Limb (tissue), 2 donors: ENCODE measurements around the gene KRTAP12-4.
"Not testable (repeated sequence)": the region's sequence is repeated elsewhere in the genome, so short reads cannot be mapped to it uniquely, and the experiment has no call there.

ENCODE experiments used
- DNase-seq, 2 donors: peaks; one replicate each; pipeline ENCODE4 v3.0.0-alpha.2; 2016; ENCODE audit errors: extremely low spot score in 2 of 2

The KRTAP12-4 gene

DNA sequence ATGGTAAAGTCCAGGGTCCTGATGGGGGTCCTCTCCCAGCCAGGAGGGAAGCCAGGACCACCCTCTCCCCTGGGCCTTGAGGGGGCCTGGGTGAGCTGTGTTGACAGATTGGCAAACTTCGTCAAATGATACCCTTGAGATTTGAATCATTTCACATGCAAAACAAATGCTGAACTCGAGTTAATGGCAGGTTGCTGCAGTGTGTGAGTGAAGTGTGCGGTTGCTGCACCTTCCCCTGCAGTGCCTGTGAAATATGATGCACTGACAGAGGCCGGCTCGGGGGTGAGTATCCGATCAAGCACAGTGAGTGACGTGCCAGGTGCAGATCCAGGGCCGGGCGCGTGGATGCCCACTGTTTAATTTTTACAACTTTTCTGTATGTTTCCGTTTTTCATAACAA is 33.2 kb upstream of the KRTAP12-4 start:
- DNase-seq: peak in 1 of 2 donors; percentile 5

DNA sequence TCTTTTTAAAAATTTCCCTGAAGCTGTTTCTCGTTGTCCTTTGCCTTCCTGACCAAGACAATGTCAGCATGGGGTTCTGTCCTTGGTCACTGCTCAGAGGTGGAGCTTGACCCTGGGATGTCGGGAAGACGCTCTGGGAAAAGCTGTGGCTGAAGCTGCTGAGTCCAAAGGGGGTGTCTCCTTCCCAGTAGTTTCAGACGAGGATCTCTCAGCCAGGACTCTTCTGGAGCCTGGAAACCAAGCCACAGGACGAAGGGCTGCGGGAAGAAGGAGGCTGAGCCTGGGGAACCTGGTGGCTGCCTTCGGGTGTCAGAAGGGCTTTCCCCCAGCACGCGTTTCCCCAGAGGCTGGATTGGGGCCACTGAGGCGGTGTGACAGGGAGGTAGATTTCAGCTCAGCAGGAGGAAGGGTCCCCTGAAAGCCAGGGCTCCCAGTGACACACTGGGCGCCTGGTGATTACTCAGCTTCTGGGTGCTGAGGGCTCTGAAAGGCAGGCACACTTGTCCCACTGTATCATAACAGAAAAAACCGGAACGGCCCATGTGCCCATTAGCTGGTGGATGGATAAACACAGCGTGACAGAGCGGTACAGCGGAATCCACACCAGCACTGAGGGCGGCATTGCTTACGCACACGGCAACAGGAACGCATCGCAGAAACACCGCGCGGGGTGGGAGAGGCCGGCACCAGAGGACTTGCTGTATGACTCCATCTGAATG is 32.5 kb upstream of the KRTAP12-4 start:
- no peak for DNase-seq

DNA sequence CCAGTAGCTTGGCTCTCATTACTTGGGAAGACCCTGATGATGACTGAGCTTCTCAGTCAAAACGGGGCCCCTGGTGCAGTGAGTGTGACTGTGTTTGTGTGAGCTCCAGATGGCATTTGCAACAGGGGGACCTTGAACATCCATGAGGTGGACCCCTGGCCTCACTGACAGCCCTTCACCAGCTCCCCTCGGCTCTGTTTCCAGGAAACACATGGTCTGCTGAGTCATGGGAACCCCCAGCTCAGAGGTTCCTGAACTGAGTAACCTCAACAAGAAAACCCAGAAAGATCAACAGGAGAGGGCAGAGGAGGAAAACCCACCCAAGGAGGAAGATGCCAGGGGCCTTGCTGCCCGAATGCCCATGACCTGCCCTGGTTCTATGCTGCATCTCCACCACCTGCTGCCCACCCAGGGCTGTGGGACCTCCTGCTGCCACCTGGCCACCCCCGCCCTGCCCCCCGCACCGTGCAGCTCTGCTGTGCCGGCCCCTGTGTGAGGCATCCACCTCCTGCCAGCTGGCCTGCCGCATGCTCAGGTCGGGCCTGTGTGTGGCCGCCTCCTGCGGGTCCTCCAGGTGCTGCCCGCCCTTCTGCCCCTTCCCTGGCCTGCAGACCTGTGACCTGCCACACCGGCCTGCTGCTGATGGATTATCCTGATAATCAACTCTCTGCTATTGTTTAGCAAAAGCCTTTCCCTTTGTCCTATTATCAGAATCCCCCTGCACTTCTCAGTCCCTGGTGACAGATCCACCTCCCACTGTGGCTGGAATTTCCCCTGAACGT is 31.7 kb upstream of the KRTAP12-4 start:
- DNase-seq: no peak

DNA sequence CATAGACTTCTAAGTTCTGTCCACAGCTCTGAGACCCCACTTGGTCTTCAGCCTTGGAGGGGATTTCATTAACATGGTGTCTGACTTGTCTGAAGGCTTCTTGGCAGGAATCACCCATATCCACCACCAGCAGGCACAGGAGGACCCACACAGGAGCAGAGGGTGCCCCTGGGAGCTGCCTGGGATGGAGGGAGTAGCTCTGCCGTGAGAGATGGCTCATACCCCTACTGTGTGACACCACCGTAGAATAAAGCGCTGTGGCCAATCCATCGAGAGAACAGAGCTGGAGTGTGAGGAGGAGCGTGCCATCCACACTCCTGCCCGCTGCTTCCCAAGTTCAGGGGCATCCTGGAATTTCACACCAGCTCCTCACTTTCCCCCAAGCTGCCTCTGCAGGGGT is 30.6 kb upstream of the KRTAP12-4 start:
- not testable (repeated sequence) for DNase-seq

DNA sequence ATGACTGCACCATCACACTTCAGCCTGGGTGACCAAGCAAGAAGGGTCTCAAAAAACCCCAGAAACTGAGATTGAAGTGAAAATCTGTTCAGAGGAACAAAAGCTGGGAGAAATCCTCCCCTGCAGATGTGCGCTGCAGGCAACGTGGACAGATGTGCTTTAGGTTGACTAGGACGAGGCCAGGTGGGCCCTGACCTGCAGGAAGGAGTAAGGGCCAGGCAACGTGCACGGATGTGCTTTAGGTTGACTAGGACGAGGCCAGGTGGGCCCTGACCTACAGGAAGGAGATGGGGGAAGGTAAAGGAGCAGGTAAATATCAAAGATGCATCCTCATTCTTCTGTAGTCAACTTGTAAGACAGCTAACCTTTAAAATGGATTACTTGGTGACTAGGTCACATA is 30.0 kb upstream of the KRTAP12-4 start:
- DNase-seq: no peak

DNA sequence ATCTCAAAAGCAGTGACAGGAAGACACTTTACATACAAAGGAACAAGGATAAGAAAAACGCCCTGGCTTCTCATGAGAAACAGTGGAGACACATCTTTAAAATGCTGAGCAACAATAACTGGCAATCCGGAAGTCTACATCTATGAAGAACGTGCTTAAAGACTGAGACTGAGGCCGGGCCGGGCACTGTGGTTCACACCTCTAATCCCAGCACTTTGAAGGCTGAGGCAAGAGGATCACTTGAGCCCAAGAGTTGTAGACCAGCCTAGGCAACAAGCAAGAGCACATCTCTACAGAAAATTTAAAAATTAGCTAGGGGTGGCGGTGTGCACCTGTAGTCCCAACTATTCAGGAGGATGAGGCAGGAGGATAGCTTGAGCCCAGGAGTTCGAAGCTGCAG is 29.6 kb upstream of the KRTAP12-4 start:
- DNase-seq: no peak

DNA sequence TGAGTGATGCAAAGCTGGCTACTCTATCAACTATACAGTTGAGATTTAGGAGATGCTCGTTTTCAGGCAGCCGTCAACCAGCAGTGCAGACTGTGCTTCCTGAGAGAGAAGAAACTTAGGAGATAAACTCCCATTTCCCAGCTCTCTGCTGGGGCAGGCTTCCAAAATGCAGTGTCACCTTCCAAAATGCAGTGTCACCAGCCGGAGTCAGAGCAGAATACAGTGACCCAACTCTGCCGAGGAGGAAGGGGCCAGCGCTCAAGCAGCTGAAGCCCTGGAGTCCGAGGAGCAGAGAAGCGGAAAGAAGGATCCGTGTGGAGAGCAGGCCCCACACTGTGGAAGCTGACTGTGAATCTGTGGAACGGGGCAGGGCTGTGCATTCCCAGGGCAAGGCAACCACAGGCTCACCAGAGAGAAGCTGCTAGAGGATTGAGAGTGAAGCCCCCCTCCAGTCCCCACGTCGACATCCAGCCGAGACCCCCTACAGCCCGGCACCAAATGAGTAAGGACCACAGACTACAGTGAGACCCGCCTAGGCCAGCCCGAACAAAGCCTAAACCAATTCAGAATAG is 28.2 kb upstream of the KRTAP12-4 start:
- DNase-seq: no peak

DNA sequence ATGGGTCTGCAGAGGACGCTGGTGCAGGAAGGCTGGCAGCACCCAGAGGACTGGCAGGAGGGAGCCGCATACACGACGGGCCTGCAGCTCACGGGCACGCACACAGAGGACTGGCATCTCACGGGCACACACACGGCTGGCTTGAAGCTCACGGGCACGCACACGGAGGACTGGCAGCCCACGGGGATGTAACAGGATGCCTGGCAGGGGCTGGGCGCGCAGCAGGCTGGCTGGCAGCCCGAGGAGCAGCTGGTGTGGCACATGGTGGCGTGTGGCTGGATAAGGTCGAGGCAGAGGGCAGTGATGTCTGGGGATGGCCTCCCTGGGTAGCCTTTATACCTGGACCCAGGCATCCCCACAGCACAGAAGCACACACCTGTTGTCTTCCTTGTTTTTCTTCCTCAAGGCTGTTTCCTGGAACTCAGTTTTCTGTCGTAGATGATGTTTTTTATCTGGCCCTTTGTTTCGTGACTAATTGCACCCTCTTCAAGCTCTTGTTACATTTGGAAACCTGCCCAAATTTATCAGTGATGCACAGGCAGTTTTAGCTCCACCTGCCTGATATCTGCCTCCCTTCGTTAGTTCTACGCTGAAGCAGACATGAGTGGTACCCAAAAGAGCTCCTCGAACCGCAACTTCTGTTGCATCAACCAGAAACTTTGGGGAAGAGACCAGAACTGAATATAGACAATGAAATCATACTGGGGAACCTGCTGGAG is 27.6 kb upstream of the KRTAP12-4 start, which contains the start of gene KRTAP12-1:
KRTAP12-1 (minus strand) TSS at position 303 of the 719 bp plus-strand sequence; CDS start at position 263, 40 bp downstream.
- no peak for DNase-seq

DNA sequence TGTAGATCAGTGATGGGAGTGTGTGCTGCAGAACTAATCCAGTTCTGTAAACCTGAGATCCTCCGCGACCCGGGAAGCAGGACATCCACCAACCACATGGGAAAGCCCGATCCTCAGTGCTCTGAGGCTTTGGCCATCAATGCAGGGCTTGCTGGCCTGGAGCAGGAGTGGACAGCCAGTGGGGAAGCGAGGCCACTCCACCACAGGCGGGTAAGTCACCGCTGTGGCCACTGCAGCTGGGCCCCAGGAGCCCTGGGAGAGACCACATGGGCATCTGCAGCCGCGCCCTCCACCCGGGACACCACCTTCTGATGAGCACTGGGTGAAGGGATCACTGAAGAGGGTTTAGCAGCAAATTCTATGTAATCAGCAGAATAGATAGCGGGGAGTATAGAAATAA is 26.7 kb upstream of the KRTAP12-4 start:
- DNase-seq: no peak

DNA sequence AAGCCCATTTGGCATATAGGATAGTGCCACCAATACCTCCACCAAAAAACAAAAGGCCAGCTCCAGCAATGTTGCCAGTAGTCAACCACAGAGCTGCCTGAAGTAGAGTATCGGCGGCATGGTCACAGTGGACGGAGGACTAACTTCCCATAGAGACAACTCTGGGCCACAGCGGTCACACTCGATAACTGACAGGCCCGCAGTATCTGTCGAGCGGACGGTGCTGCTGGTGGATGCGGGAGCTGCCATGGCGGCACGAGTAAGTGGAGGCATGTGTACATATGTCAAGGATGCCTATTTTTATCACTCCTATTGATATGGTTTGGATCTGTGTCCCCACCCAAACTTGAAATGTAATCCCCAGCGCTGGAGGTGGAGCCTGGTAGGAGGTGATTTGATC is 23.4 kb upstream of the KRTAP12-4 start:
- no peak for DNase-seq

DNA sequence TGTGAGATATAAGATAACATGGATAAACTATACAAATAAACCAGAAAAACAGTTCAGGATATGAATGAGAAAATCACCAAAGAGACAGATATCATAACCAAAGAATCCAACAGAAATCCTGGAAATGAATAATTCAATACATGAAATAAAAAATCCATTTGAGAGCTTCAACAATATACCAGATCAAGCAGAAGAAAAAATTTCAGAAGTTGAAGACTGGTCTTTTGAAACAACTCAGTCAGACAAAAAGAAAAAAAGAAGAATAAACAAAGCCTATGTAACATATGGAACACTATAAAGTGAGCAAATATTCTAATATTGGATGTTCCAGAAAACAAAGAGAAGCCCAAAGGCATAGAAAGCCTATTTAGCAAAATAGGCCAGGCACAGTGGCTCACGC is 17.5 kb upstream of the KRTAP12-4 start:
- no peak for DNase-seq

DNA sequence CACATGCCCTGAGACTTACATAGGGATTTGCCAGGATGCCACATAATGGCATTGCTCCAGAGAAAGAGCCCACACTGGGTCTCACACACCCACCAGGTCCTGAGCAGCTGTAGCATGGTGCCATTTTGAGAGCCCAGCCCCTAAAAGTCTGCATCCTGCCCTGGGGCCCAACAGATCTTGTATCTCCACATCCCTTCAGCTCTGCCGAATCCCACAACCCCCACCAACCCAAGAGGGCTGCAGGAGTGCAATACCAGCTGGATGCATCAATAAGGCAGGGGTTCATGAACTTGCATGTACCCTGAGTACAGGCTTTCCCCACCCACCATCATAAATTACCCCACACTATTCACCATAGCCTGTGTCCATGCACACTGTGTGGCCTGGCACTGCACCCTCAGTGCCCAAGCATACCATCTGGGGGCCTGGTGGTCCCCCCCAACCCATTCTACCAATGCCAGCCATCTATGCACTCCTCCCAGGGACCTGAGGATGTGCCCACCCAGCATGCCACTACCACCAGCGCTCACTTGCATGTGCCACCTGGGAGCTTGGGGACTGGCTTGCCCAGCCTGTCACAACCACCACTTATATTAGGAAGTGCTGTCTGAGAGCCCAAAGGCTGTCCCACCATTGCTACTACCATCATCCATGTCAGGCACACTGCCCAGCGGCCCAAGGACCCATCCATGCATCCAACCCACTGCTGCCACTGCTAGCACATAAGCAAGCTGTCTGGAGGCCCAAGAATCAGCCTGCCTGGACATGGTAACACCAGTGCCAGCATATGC is 16.4 kb upstream of the KRTAP12-4 start:
- no peak for DNase-seq

DNA sequence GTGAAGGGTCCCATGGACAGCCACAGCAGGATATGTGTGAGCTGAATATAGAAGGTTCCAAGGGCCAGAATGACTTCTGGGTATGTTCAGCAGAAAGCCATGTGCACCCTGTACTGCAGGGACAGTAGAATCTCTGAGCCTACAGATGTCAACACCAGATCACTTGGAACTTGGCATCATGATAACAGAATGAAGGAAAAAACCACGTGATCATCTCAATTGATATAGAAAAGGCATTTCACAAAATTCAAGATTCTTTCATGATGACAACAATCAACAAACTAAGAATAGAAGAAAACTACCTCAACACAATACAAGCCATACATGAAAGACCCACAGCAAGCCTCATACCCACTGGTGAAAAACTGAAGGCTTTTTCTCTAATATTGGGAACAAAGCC is 13.2 kb upstream of the KRTAP12-4 start:
- no peak for DNase-seq

DNA sequence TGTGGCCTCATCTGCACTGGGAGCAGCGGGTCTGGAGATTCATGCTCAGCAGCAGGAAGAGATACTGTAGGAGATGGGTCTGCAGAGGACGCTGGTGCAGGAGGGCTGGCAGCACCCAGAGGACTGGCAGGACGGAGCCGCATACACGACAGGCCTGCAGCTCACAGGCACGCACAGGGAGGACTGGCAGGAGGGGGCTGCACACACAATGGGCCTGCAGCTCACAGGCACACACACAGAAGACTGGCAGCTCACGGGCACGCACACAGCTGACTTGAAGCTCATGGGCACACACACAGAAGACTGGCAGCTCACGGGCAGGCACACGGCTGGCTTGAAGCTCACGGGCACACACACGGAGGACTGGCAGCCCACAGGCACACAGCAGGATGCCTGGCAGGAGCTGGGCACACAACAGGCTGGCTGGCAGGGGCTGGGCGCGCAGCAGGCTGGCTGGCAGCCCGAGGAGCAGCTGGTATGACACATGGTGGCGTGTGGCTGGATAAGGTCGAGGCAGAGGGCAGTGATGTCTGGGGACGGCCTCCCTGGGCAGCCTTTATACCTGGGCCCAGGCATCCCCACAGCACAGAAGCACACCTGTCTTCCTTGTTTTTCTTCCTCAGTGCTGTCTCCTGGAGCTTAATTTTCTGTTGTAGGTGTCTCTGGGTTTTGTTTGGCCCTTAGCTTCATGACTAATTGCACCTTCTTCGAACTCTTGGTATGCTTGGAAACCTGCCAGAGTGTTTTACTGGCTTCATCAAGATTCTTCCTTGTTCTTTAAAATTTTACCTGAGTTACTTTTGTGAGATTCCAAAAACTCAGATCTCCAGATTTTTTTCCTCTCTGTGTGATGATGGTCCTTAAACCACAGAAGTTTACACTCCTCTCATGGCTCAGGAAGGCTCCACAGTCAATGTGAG is 12.2 kb upstream of the KRTAP12-4 start, which contains the start of gene KRTAP12-2:
KRTAP12-2 (minus strand) TSS at position 527 of the 920 bp plus-strand sequence; CDS start at position 486, 41 bp downstream.
- no peak for DNase-seq

DNA sequence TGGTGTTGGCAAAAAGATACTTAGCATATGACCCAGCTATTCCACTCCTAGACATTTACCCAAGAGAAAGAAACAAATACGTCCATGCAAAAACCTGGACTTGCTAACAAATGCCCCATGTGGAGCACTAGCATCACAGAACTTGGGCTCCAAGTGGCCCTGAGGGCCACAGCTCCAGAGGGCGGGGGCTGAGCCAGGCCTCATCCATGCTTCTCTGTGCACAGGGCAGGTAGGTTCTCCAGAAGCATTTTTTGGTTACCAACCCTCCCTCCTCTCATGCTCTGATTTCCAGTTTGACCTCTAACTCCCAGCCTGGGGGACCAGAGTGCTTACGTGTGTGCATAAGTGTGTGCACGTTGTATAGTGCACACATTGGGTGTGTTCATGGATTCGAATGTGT is 10.2 kb upstream of the KRTAP12-4 start:
- no peak for DNase-seq

DNA sequence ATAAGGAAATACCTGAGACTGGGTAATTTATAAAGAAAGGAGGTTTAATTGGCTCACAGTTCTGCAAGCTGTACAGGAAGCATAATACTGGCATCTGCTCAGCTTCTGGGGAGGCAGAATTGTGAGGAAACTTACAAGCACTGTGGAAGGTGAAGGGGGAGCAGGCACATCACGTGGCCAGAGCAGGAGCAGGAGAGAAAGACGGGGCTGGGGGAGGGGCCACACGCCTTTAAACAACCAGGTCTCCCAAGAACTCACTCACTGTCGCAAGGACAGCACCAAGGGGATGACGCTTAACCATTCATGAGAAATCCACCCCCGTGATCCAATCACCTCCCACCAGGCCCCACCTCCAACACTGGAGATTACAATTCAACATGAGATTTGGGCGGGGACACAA is 7.1 kb upstream of the KRTAP12-4 start:
- not testable (repeated sequence) for DNase-seq

DNA sequence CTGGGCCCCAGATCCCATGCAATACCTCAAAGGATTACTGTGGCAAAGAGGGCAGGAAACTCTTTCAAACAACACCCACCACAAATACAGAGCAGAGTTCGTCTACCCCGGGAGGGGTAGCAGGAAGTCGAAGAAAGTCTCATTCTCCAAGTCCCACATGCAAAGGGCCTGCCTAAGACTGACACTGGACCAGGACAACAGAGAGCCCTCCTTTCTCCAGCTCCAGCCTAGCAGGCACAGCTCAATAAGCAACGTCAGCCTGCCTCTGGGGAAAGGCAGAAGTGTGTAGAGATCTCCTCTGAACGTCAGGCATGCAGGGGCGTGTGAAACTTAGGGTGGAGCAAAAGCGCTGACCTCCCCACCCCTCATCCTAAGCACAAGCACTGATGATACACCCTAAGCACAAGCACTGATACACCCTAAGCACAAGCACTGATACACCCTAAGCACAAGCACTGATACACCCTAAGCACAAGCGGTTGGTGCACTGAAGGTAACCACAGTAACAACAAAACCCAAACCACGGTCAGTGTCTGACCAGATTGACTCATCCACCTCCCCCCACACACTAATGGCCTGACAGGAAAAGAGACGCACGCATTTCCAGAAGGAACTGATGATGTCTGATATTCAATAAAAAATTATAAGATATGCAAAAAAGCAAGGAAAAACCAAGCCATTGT is 4.6 kb upstream of the KRTAP12-4 start:
- no peak for DNase-seq

DNA sequence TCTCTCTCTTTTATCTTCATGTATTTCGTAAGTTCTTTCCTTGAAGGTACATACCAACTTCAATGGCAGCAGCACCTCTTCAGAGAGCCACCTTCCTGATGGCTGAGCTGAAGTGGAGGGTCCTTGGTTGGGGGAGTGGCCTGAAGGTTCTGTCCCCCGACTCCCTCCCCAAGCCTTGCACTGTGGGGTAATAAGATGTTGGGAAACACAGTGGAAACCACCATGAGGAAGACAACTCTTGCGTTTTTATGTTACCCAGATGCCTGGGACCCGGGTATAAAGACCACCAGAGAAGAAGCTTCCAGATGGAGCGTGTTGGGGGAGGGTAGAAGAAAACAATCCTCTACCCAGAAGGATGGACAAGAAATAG is 4.1 kb upstream of the KRTAP12-4 start:
- no peak for DNase-seq
